ENCODE data around the gene OSCP1.

Gene OSCP1

DNA sequence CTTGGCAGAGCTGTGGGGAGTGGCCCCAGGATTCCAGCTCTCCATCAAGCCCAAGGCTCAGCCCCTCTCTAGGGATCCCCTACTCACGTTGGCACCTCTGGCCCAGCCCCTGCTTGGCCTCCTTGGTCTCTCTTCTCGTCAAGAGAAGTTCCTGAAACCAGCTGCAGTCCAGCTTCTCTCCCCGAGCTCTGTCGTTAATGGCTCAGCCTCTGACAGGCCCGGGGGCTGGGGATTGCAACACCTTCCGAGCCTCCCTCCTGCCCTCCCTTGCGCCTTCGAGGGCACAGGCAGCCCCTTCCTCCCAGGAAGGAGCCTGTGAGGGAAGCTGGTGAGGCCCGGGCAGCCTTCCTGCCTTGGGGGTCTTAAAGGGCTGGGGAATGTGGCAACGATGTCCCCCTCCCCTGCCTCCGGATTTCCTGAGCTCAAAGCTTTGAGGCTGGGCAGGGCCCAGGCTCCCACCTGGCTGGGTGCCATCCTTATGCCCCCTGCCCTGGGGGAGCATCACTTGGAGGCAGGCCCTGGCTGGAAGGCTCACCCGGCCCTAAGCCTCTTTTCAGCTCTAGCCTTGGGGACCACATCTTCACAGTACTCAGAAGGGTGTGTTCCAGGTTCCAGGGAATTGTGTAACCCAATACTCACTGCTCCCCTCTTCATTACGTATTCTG is 32.6 kb upstream of the OSCP1 start, which contains the start of gene CSF3R:
Gene CSF3R, minus strand, starts transcription at position 190 of the 665 bp plus-strand sequence. CDS start 3,417 bp downstream, outside the sequence.
- Histone ChIP-seq H4K20me1 (ENCODE audit: insufficient read depth, low read length) (no peaks in the 10 kb centered on the region), H3K9ac (ENCODE audit: low read length) (no peak within 1 kb of the TSS), H3K79me2 (ENCODE audit: insufficient read depth, low read length) (no peaks in the 10 kb centered on the region), H3K27ac (ENCODE audit: low read depth, low read length, poor library complexity, severe bottlenecking) (no peak within 1 kb of the TSS), H2AFZ (ENCODE audit: low read length) (no peak within 1 kb of the TSS), H3K4me1 (ENCODE audit: insufficient read depth, low read length, severe bottlenecking) (peaks cover 8% of the 10 kb centered on the region), H3K9me3 (ENCODE audit: low read length) (no peaks in the 10 kb centered on the region), H3K27me3 (ENCODE audit: insufficient read depth, low read length) (peaks cover 18% of the 10 kb centered on the region), H3K9me2 (ENCODE audit: low read depth, low read length) (no peaks in the 10 kb centered on the region), H3F3A (ENCODE audit: insufficient read depth, low read length) (no peaks in the 10 kb centered on the region), H3K36me3 (ENCODE audit: insufficient read depth, low read length) (no peaks in the 10 kb centered on the region), H3K4me3 (ENCODE audit: low read depth, low read length, poor library complexity, severe bottlenecking) (no peak within 1 kb of the TSS), H3K4me2 (ENCODE audit: low read length) (no peak within 1 kb of the TSS)
- no peak for TF ChIP-seq EZH2 (IDR thresholded peaks at IDR 0.05; ENCODE audit: borderline replicate concordance, low read length)
- TF ChIP-seq, protein P1, sequence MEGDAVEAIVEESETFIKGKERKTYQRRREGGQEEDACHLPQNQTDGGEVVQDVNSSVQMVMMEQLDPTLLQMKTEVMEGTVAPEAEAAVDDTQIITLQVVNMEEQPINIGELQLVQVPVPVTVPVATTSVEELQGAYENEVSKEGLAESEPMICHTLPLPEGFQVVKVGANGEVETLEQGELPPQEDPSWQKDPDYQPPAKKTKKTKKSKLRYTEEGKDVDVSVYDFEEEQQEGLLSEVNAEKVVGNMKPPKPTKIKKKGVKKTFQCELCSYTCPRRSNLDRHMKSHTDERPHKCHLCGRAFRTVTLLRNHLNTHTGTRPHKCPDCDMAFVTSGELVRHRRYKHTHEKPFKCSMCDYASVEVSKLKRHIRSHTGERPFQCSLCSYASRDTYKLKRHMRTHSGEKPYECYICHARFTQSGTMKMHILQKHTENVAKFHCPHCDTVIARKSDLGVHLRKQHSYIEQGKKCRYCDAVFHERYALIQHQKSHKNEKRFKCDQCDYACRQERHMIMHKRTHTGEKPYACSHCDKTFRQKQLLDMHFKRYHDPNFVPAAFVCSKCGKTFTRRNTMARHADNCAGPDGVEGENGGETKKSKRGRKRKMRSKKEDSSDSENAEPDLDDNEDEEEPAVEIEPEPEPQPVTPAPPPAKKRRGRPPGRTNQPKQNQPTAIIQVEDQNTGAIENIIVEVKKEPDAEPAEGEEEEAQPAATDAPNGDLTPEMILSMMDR (IDR thresholded peaks at IDR 0.05; ENCODE audit: low read length), result no peak

DNA sequence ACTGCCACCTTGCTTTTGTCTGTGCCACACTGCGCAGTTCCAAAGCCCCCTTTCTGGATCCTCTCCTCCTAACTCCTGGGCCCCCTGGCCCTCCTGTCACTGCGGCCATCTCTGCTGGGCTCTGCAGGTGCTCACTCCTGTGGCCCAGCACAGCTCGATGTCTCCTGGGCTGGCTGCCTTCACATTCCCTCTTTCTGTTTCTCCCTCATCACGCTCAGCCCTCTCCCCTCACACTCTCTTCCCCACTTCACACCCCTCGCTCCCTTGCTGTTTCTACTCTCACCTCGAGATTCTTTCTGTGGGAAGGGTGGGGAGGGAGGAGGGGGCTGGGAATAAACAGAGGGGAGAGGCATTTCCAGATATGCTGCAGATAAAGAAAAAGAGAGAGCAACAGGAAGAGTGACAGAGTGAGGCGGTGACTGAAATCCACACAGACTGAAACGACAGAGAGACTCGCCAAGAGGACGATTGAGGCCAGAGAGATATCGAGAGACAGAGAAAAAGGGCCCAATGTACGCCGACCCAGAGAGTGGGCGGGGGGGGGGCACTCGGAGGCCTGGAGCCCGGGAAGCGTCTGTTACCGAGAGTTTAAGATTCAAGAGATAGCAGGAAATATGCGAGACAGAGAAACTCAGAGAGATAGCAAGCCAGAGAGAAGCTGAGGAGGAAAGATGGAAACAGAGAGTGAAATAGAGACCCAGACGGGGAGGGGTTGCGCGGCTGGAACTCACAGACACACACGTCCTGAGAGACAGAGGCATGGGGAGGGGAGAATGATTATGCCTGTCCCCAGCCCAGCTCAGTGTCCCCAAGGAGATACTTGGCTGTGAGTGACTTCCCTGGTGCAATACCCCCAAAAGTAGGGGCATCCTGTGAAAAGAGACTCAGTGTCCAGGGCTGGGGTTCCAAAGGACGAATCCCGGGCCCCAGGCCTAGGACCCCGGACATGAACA is 31.8 kb upstream of the OSCP1 start:
- Histone ChIP-seq H3K79me2 (ENCODE audit: insufficient read depth, low read length) (no peaks in the 10 kb centered on the region), H3K9ac (ENCODE audit: low read length) (no peak overlapping the region), H3K4me2 (ENCODE audit: low read length) (no peak overlapping the region), H3K27me3 (ENCODE audit: insufficient read depth, low read length) (peaks cover 18% of the 10 kb centered on the region), H3K4me1 (ENCODE audit: insufficient read depth, low read length, severe bottlenecking) (peaks cover 8% of the 10 kb centered on the region), H3K9me3 (ENCODE audit: low read length) (no peaks in the 10 kb centered on the region), H3K36me3 (ENCODE audit: insufficient read depth, low read length) (no peaks in the 10 kb centered on the region), H3K9me2 (ENCODE audit: low read depth, low read length) (no peaks in the 10 kb centered on the region), H2AFZ (ENCODE audit: low read length) (no peak overlapping the region), H3F3A (ENCODE audit: insufficient read depth, low read length) (no peaks in the 10 kb centered on the region), H3K4me3 (ENCODE audit: low read depth, low read length, poor library complexity, severe bottlenecking) (no peak overlapping the region), H4K20me1 (ENCODE audit: insufficient read depth, low read length) (no peaks in the 10 kb centered on the region), H3K27ac (ENCODE audit: low read depth, low read length, poor library complexity, severe bottlenecking) (no peak overlapping the region)
- no peak for TF ChIP-seq EZH2 (IDR thresholded peaks at IDR 0.05; ENCODE audit: borderline replicate concordance, low read length)
- TF ChIP-seq, protein P1 (IDR thresholded peaks at IDR 0.05; ENCODE audit: low read length), result no peak

DNA sequence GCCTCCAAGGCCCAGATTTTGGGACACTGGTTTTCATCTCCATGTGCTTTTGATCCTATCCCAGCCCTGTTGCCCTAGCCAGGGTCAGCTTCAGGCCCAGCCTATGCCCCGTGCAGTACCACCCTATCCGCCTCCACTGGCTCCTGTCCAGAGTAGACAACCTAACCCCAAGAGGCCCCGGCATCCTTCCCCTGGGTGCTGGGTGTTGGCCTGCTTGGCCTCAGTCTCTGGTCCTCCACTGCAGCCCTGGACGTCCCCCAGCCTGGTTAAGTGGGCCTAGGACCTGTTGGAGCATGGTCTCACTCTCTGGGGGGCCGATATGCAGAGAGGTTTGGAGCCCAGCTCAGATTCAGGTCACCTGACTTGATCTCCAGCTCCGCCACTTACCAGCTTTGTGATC is 30.8 kb upstream of the OSCP1 start:
- Histone ChIP-seq H3K4me2 (ENCODE audit: low read length) (no peak overlapping the region), H3K9me2 (ENCODE audit: low read depth, low read length) (no peaks in the 10 kb centered on the region), H3K27me3 (ENCODE audit: insufficient read depth, low read length) (peaks cover 18% of the 10 kb centered on the region), H2AFZ (ENCODE audit: low read length) (no peak overlapping the region), H3K9ac (ENCODE audit: low read length) (no peak overlapping the region), H3K79me2 (ENCODE audit: insufficient read depth, low read length) (no peaks in the 10 kb centered on the region), H3K4me1 (ENCODE audit: insufficient read depth, low read length, severe bottlenecking) (no peaks in the 10 kb centered on the region), H3K4me3 (ENCODE audit: low read depth, low read length, poor library complexity, severe bottlenecking) (no peak overlapping the region), H3K36me3 (ENCODE audit: insufficient read depth, low read length) (no peaks in the 10 kb centered on the region), H3K9me3 (ENCODE audit: low read length) (no peaks in the 10 kb centered on the region), H3K27ac (ENCODE audit: low read depth, low read length, poor library complexity, severe bottlenecking) (no peak overlapping the region), H4K20me1 (ENCODE audit: insufficient read depth, low read length) (no peaks in the 10 kb centered on the region), H3F3A (ENCODE audit: insufficient read depth, low read length) (no peaks in the 10 kb centered on the region)
- TF ChIP-seq, protein P1 (IDR thresholded peaks at IDR 0.05; ENCODE audit: low read length), result no peak
- no peak for TF ChIP-seq EZH2 (IDR thresholded peaks at IDR 0.05; ENCODE audit: borderline replicate concordance, low read length)
